Glomerular visceral epithelial cell (primary cell): ENCODE data around the gene XXYLT1.

Experiments used
- DNase-seq: peaks from one replicate; pipeline ENCODE4 v3.0.0-alpha.2; 2016; ENCODE audit errors: extremely low spot score

The XXYLT1 gene

DNA sequence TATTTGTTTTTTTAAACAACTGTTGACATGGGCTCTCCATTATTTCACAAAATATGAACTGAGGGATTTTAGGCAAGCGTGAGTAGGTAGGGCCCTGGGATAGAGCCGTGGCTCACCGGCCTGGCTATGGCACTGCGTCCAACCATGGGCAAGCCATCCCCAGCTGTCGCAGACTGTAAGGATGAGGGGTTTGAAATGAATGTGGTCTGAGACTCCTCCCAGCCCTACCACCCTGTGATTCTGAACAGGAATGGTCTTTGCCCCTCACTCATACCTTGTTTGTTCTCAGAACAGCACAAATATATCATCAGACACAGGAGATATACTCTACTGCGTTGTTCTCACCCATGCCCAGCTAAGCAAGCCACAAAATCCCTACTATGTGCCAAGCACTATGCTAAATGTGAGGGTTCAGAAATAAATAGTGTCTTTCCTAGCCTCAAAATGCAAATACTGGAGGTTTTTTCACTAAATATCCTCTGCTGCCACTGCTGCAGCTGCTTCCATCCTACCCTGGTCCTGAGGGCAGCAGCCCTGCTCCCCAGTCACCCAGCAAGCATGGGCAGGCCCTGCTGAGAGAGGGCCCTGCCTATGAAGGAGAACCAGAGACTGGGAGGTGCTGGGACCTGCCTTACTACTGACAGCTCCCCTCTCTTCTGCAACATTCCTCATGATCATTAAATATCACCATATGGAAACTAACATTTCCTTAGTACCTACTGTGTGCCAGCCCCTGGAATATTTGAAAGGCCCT, 102.8 kb downstream of the XXYLT1 start:
- DNase-seq, result no peak

DNA sequence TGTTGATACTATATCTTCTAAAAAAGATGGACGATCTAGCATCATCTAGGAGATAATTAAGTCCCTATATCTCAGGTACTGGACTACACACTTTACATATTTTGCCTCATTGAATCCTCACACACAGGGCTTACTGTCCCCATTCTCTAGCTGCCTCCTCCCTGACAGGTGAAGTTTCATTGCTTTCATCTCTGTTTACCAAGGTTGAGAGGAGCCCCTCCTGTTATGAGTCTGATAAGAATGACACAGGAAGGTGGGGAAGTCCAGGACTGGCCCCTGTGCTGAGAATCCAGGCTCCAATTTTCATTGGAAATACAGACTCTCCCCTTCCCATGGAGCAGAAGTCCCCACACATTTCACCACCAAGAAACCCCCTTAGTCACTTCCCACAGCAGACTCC, 105.2 kb downstream of the XXYLT1 start:
- DNase-seq, result no peak

- DNase-seq, result no peak
Observed at GRCh38 chr3:195165265-195165609, 105.7 kb downstream of the XXYLT1 start.

DNA sequence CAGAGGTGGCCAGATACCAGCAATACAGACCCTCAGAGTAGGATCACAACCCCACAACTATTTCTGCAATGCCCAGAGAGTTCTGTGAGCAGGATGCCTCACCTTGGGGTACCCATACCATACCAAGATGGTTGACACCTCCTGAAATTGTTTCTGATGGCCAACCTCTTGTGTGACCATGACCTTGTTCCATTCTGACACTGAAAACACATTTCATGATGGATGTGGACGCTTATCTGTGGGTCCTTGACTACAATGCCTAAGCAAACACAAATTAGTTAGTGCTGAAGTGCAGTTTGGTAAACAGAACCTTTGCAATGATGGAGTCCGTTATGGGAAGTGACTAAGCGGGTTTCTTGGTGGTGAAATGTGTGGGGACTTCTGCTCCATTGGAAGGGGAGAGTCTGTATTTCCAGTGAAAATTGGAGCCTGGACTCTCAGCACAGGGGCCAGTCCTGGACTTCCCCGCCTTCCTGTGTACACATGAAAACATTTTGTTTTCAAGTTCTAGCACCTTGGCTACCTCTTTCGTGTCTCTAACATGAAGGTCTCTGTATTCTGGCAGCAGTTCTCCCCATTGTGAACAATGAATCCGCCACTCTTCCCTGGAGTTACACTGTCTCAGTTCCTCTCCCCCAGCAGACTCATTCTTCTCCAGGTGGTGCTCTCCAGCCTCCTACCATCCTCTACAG, 106.2 kb downstream of the XXYLT1 start:
- DNase-seq, result no peak

DNA sequence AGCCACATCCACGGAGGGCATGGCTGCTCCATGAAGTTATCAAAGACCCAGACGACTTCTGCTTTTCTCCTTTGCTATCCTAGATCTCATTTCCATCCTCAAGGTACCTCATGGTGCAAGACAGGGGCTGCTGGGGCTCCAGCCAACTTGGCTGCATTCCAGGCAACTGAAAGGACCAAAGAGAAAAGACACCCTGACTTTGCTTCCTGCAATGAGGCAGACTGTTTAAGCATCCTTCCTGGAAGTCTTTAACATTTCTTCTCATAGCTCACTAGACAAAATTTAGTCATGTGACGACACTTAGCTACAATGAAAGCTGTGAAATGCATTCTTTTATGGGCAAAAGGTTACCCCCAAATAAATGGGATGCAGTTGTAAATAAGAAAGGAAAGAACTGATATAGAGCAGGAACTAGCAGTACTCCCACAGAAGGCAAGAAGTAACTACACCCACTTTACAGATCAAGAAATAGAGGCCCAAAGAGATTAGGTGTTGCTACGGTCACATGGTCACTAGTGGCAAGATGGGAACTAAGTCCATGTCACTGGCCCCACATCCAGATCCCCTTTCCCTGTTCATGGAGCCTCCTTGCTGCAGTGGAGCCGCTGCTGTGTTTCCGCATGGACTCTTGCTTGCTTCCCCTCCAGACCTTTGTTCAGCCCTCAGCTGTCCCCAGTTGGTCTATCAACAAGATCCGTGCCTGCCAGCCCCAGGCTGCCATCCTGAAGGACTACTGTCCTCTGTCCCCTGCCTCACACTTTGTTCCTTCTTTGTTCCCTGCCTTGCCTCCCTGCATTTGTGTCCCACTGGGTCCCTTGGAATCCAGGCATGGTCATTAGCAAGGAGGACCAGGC, 107.0 kb downstream of the XXYLT1 start:
- no peak for DNase-seq

DNA sequence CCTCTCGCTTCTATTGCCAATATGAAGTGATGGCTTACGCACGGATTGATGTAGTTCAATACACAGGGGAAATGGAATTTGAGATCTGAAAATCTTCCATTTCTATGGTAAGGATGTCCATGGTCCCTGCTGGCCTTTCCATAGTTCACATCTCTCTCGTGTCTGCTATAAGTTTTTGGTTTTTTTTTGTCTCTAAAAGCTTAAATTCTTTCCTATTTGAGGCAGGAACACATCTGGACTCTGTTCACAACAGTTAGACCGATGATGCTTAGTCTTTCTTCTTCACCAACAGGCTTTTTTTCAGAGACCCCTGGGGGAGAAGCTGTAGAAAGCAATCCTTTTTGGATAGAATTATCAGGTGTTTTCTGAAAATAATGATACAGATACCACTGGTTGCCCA, 108.1 kb downstream of the XXYLT1 start:
- DNase-seq, result no peak

GRCh38 chr3:195162033-195162669, 108.8 kb downstream of the XXYLT1 start:
- DNase-seq, result no peak

DNA sequence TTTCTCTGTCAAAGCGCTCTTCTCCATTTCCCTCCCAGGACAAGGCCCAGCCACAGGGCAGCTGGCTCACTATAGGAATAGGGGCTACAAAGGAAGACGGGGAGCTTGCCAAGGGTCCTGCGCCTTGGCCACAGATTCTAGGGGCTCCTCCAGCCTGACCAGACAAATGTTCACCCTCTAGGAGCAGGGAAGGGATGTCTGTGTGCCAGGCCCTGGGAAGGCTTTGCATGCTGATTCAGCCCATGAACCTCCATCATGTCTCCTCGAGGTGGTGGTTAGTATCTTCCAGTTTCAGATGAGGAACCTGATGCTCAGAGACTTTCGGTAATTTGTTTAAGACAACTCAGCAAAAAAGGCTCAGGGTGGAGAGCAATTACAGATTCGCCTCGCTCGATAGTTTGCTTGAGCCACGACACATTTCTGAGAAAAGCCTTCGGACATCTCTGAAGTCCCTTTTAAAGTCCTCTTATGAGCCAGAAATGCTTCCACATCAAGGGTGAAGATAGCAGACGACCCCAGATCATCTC, 110.0 kb downstream of the XXYLT1 start:
- no peak for DNase-seq

DNA sequence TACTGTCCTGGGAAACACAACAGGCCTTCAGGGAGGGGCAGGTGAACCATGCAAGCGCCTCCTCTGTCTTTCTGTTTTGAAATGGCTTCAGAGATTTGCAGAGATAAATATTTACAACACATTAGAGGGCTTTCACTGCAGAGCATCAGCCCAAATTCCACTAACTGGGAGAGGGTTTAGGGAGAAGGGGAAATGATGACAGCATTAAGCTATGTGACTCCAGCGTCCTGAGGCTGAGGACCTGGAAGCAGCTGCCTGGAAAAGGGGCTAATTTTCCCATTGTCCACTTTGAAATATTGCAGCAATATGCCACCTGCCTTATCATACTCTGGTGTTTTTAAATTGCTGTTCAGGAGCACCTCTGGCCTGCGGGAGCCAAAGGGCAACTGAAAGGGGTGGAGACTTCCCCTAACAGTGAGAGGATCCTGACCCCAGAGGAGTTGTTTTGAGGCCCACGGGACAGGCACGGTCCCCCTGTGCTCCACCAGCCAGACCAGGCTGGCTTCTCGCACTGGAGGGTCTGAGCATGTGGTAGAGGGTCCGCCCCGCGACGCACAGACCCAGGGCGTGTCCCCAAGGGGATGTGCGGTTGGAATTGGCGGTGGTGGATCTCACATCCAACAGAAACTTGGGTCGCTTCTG, 110.6 kb downstream of the XXYLT1 start:
- no peak for DNase-seq

- DNase-seq, result no peak
Observed at GRCh38 chr3:195159814-195160165, 111.2 kb downstream of the XXYLT1 start.

DNA sequence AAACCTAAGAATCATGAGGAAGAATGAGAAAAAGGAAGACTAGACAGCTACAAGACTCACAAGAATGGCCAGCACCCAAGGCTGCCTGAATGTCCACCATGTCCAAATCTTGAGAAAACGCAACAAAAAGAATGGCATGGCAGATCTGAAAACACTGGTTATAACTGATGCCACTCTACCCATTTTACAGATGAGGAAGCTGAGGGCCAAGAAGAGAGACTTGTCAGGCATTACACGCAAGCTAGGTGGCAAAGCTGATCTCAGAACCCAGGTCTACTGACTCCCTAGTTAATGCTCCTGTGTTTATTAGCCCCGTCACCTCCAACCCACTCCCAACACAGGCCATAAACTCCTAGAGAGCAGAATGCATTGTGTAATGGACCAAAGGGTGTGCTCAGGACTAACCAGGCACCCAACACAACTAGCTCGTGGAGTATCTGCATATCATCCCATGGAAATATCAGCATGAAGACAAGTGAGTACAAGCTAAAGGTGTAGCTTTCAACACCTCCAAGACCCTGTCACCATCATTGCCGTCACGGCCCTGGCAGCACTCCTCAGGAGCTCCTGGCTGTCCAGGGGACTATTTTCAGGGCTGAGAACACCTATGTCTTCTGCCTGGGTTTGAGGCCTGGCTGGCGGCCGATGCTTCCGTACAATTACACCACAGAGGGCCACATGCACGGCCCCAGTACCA, 111.7 kb downstream of the XXYLT1 start:
- DNase-seq, result no peak

DNA sequence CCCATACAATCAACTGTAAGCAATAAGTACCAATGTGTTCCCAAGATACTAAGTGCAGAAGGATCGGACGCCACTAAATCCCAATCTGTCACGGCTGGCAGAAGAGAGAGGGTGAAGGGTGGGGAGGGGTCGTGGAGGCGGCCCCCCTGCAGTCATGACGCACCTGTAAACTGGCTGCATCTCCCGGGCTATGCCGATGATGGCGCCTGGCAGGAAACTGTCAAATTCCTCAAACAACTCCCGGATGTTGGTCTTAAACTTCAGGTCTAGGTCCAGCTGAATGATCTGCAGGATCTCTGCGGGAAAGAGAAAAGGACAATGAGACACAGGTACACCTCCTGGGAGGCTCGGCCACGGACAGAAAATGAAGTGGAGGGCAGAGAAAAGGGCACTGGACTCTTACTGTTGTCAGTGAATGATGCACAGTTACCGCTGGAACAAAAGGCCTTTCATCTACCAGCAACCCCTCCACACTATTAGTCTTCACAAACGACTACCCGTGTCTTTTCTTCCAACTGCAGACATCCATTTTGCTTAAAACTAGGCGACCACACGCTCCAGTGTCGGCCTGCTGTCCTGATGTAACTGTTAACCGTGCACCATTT, 114.6 kb downstream of the XXYLT1 start:
- DNase-seq, result no peak

- DNase-seq, result no peak
Observed at GRCh38 chr3:195155570-195156241, 115.3 kb downstream of the XXYLT1 start.

GRCh38 chr3:195154793-195155535, 116.0 kb downstream of the XXYLT1 start:
- DNase-seq, result peak; percentile 80

DNA sequence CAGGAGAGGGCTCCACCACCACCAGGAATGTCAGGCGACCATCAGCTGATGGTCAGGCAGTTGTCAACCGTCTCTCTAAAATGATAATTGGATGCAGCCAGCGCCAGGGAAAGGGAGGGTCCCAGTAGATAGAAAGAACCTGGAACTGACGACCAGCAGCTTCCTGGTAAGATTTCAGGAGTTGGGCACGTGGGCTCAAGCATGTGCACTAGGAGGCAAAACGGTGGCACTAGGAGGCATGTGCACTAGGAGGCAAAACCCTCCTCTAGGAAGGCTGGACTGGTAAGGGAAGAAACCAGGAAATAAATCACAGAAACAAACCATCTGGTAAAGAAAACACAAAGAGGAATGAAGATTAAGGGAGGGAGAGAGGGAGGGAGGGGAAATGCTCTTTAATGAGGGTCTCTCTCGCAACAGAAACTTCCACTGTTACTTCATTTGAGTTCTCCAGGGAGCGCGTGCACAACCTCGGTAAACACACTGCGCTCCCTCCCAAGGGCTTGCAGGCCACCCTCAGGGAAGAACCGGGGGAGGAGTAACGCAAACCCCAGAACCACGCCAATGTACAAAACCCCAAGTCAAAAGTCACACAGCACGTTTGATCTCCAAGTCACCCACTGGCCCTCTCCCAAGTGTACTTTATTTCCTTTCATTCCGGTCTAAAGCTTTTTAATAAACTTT, 116.7 kb downstream of the XXYLT1 start:
- no peak for DNase-seq

- no peak for DNase-seq
Observed at GRCh38 chr3:195153653-195154052, 117.3 kb downstream of the XXYLT1 start.

DNA sequence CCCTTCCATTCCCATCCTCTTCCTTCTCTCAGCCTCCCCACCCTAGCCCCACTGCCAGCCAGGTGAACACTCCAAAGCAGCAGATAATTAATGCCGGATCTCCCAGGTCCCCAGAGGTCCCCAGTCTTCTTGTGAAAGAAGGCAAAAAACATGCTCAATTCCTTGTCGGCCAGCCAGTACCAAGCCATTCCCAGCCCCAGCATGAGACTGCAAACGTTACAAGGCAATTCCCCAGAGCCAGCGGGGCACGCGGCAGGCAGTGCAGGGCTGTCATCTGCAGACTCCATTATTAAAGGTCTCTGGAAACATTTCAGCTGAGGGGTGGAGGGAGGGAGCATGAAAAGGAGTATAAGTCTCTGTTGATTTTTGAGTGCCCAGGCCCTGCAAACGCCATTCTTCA, 117.8 kb downstream of the XXYLT1 start:
- DNase-seq, result no peak

- peak; percentile 44 for DNase-seq
Observed at GRCh38 chr3:195151866-195152541, 119.0 kb downstream of the XXYLT1 start.
